ENCODE data around the gene APBA1. TPM values are rescaled to one million over a fixed set of nuclear protein-coding genes. Genes with fewer than 3 reads are reported as not detected.
A peak's percentile ranks its signal among the peaks of the same experiment; 100 is the strongest.

APBA1 gene
- total RNA-seq, 1 experiment from 2014 or later: 1.8 TPM

GRCh38 chr9:69382135-69382534, 290.0 kb downstream of the APBA1 start:
- H3K79me2 ChIP-seq (ENCODE audit: insufficient read depth, low read length): no peaks in the 10 kb centered on the region
- H2BK120ac ChIP-seq (ENCODE audit: low read depth, low read length, poor library complexity, severe bottlenecking): no peak overlapping the region
- H2BK15ac ChIP-seq (ENCODE audit: low read depth, low read length): no peak overlapping the region
- H3K14ac ChIP-seq (ENCODE audit: insufficient read depth, low read length): no peak overlapping the region
- no peak overlapping the region for H4K5ac ChIP-seq (ENCODE audit: insufficient read length, low read depth, low read length)
- no CpG with 5 or more reads among the region's 4 CpGs for WGBS (ENCODE audit: extremely low coverage, insufficient read length, low lambda C conversion rate)
- DNase-seq: no peak
- no peak overlapping the region for H2AFZ ChIP-seq (ENCODE audit: low read length)
- H3K27me3 ChIP-seq (ENCODE audit: insufficient read depth, low read length): no peaks in the 10 kb centered on the region
- no peak overlapping the region for H3K18ac ChIP-seq (ENCODE audit: insufficient read length, low read depth, low read length)
- no peak overlapping the region for H3K9ac ChIP-seq (ENCODE audit: extremely low read depth, insufficient read length, low read length)
- H4K8ac ChIP-seq (replicated peaks; ENCODE audit: insufficient read length, low read depth, low read length): no peak overlapping the region
- no peak for TF ChIP-seq CTCF (conservative IDR thresholded peaks at IDR 0.05)
- H4K20me1 ChIP-seq (ENCODE audit: control insufficient read depth, insufficient read depth, insufficient read length): no peaks in the 10 kb centered on the region
- H3K4me1 ChIP-seq (ENCODE audit: insufficient read depth, low read length): no peaks in the 10 kb centered on the region
- Mint-ChIP-seq H3K4me1 (peaks cover 18 to 22% of the 10 kb centered on the region in 2 experiments), H3K4me3 (no peak overlapping the region), H3K36me3 (ENCODE audit: insufficient read depth in 1 of 3, low read depth in 3 of 3) (peaks cover 6 to 67% (median 6%) of the 10 kb centered on the region in 3 experiments; a peak in 6 of 7 replicates), H3K27me3 (ENCODE audit: low read depth) (no peaks in the 10 kb centered on the region; the same call in 1 of the 2 replicates), H3K9me3 (no peaks in the 10 kb centered on the region), H3K27ac (peak overlapping the region in 1 of 3 experiments; percentile 7; a peak in 1 of 7 replicates)
- H3K23me2 ChIP-seq (ENCODE audit: insufficient read length, low read depth, low read length, poor library complexity, severe bottlenecking): no peaks in the 10 kb centered on the region
- H3T11ph ChIP-seq (ENCODE audit: low read length): no peak overlapping the region
- H2BK5ac ChIP-seq (ENCODE audit: insufficient read length, low read length): no peak overlapping the region
- no peak overlapping the region for H3K27ac ChIP-seq (ENCODE audit: insufficient read length, low read depth, low read length)
- no peak overlapping the region for H3K56ac ChIP-seq (ENCODE audit: insufficient read length, low read depth, low read length)
- no peak overlapping the region for H2BK20ac ChIP-seq (ENCODE audit: low read depth, low read length, poor library complexity, severe bottlenecking)
- no peaks in the 10 kb centered on the region for H3K79me1 ChIP-seq (ENCODE audit: insufficient read depth, low read depth, low read length, poor library complexity, severe bottlenecking)
- H3K4ac ChIP-seq (ENCODE audit: low read depth, low read length): no peak overlapping the region
- no peak overlapping the region for H3K4me2 ChIP-seq (ENCODE audit: insufficient read depth, insufficient read length, low read length)
- no peak overlapping the region for H2BK12ac ChIP-seq (ENCODE audit: insufficient read length, low read depth, low read length)
- H3K9me3 ChIP-seq (ENCODE audit: control insufficient read depth, low read depth, low read length): no peaks in the 10 kb centered on the region
- H2AK5ac ChIP-seq (ENCODE audit: insufficient read length, low read length): no peak overlapping the region
- no peak overlapping the region for H4K91ac ChIP-seq (ENCODE audit: insufficient read length, low read depth, low read length)
- no peak overlapping the region for H3K23ac ChIP-seq (ENCODE audit: insufficient read length, low read depth, low read length)

All from H9 (cell line).